ENCODE measurements around the gene SOX1. TPM values are rescaled to one million over a fixed set of nuclear protein-coding genes. Genes with fewer than 3 reads are reported as not detected.

The SOX1 gene
- total and polyA plus RNA-seq, 4 donors: not detected

DNA sequence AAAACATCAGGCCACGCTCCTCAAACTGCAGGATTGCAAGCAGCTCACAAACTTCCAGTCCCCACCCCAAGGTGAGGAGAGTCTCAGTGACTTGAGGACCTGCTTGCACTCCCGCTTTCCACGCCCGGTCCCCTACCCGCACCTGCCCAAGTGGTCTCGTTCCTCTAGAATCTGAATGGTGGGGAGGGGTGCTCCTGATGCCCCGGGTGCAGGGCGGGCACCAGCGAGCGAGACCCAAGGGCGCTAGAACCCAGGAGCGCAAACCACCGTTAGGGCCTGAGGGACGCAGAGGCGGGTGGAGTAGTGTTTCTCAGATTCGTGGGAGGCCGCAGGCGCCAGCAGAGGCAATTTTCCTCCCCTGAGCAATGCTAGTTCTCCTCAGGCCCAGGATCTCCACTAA is 40.3 kb downstream of the SOX1 start:
- TF ChIP-seq FOXA2 (IDR thresholded peaks at IDR 0.05): no peak
- TF ChIP-seq, protein P1, sequence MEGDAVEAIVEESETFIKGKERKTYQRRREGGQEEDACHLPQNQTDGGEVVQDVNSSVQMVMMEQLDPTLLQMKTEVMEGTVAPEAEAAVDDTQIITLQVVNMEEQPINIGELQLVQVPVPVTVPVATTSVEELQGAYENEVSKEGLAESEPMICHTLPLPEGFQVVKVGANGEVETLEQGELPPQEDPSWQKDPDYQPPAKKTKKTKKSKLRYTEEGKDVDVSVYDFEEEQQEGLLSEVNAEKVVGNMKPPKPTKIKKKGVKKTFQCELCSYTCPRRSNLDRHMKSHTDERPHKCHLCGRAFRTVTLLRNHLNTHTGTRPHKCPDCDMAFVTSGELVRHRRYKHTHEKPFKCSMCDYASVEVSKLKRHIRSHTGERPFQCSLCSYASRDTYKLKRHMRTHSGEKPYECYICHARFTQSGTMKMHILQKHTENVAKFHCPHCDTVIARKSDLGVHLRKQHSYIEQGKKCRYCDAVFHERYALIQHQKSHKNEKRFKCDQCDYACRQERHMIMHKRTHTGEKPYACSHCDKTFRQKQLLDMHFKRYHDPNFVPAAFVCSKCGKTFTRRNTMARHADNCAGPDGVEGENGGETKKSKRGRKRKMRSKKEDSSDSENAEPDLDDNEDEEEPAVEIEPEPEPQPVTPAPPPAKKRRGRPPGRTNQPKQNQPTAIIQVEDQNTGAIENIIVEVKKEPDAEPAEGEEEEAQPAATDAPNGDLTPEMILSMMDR (IDR thresholded peaks at IDR 0.05; ENCODE audit: low read depth, low read length, missing input control): no peak
- no peak for TF ChIP-seq RXRA (IDR thresholded peaks at IDR 0.05)
- TF ChIP-seq YY1 (IDR thresholded peaks at IDR 0.05): no peak
- TF ChIP-seq RAD21 (IDR thresholded peaks at IDR 0.05): no peak
- TF ChIP-seq NR2F2 (IDR thresholded peaks at IDR 0.05): no peak
- no peak for TF ChIP-seq TAF1 (conservative IDR thresholded peaks at IDR 0.05)
- no peak for TF ChIP-seq JUND (IDR thresholded peaks at IDR 0.05)
- no peak for TF ChIP-seq SP1 (IDR thresholded peaks at IDR 0.05)
- TF ChIP-seq GABPA (IDR thresholded peaks at IDR 0.05 in 1 of 2, conservative IDR thresholded peaks at IDR 0.05 in 1 of 2): no peak
- no peaks in the 10 kb centered on the region for H3K9me3 ChIP-seq (ENCODE audit: control insufficient read depth in 4 of 4, low read length in 3 of 4)
- no peak overlapping the region for H3K9ac ChIP-seq (ENCODE audit: low read depth in 1 of 2, low read length in 2 of 2)
- H3K27ac ChIP-seq (ENCODE audit: low read depth in 1 of 2, low read length in 2 of 2): no peak overlapping the region
- peaks cover 7 to 19% (median 15%) of the 10 kb centered on the region in 4 donors for H3K27me3 ChIP-seq (ENCODE audit: control insufficient read depth in 4 of 4, insufficient read depth in 4 of 4, low read length in 3 of 4)
- H3K4me1 ChIP-seq (ENCODE audit: control insufficient read depth in 4 of 4, insufficient read depth in 4 of 4, low read length in 3 of 4): peaks cover 11 to 27% (median 18%) of the 10 kb centered on the region in 4 donors
- 34% methylated on average over 18 of the region's 18 CpGs for WGBS
- no peaks in the 10 kb centered on the region for H3K36me3 ChIP-seq (ENCODE audit: control insufficient read depth in 4 of 4, insufficient read depth in 3 of 4, low read depth in 1 of 4, low read length in 3 of 4)
- no peak overlapping the region for H3K4me3 ChIP-seq (ENCODE audit: low read depth in 1 of 3, low read length in 3 of 3)
- DNase-seq (ENCODE audit: low spot score): no peak

DNA sequence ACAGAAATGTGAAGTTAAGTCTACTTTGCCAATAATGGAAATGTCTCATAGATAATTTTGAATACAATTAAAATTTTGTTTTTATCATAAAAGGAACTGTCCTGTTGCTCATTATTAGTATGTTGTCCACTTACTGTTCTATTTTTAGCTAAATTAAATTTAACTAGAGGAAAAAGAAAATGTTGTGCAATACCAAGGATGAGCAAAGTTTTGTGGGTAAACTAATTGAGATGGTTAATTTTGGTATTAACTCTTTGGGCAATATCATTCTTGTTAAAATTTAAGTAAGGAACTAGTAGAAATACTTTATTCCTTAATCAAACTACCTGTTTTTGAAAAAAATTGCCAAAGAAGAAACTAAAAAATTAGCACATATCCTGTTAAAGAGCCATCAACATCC is 43.5 kb downstream of the SOX1 start:
- no peak for DNase-seq (ENCODE audit: low spot score)
- H3K27me3 ChIP-seq (ENCODE audit: control insufficient read depth in 4 of 4, insufficient read depth in 4 of 4, low read length in 3 of 4): peaks cover 4 to 17% (median 9%) of the 10 kb centered on the region in 4 donors
- peaks cover 1 to 10% (median 3%) of the 10 kb centered on the region in 4 donors for H3K4me1 ChIP-seq (ENCODE audit: control insufficient read depth in 4 of 4, insufficient read depth in 4 of 4, low read length in 3 of 4)
- no peaks in the 10 kb centered on the region for H3K36me3 ChIP-seq (ENCODE audit: control insufficient read depth in 4 of 4, insufficient read depth in 3 of 4, low read depth in 1 of 4, low read length in 3 of 4)
- H3K27ac ChIP-seq (ENCODE audit: low read depth in 1 of 2, low read length in 2 of 2): no peak overlapping the region
- no peaks in the 10 kb centered on the region for H3K9me3 ChIP-seq (ENCODE audit: control insufficient read depth in 4 of 4, low read length in 3 of 4)
- no peak overlapping the region for H3K4me3 ChIP-seq (ENCODE audit: low read depth in 1 of 3, low read length in 3 of 3)
- TF ChIP-seq EGR1 (IDR thresholded peaks at IDR 0.05; ENCODE audit: low read depth in 2 of 2) (no peak), RAD21 (IDR thresholded peaks at IDR 0.05) (no peak), HNF4A (conservative IDR thresholded peaks at IDR 0.05) (no peak), HNF4G (IDR thresholded peaks at IDR 0.05) (no peak), FOXA2 (IDR thresholded peaks at IDR 0.05) (no peak), JUND (IDR thresholded peaks at IDR 0.05) (no peak), GABPA (IDR thresholded peaks at IDR 0.05 in 1 of 2, conservative IDR thresholded peaks at IDR 0.05 in 1 of 2) (no peak), NR2F2 (IDR thresholded peaks at IDR 0.05) (no peak), TAF1 (conservative IDR thresholded peaks at IDR 0.05) (no peak)
- TF ChIP-seq, protein P1 (IDR thresholded peaks at IDR 0.05; ENCODE audit: low read depth, low read length, missing input control): no peak
- TF ChIP-seq, protein P2, sequence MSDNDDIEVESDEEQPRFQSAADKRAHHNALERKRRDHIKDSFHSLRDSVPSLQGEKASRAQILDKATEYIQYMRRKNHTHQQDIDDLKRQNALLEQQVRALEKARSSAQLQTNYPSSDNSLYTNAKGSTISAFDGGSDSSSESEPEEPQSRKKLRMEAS (IDR thresholded peaks at IDR 0.05): no peak
- TF ChIP-seq, protein P3, sequence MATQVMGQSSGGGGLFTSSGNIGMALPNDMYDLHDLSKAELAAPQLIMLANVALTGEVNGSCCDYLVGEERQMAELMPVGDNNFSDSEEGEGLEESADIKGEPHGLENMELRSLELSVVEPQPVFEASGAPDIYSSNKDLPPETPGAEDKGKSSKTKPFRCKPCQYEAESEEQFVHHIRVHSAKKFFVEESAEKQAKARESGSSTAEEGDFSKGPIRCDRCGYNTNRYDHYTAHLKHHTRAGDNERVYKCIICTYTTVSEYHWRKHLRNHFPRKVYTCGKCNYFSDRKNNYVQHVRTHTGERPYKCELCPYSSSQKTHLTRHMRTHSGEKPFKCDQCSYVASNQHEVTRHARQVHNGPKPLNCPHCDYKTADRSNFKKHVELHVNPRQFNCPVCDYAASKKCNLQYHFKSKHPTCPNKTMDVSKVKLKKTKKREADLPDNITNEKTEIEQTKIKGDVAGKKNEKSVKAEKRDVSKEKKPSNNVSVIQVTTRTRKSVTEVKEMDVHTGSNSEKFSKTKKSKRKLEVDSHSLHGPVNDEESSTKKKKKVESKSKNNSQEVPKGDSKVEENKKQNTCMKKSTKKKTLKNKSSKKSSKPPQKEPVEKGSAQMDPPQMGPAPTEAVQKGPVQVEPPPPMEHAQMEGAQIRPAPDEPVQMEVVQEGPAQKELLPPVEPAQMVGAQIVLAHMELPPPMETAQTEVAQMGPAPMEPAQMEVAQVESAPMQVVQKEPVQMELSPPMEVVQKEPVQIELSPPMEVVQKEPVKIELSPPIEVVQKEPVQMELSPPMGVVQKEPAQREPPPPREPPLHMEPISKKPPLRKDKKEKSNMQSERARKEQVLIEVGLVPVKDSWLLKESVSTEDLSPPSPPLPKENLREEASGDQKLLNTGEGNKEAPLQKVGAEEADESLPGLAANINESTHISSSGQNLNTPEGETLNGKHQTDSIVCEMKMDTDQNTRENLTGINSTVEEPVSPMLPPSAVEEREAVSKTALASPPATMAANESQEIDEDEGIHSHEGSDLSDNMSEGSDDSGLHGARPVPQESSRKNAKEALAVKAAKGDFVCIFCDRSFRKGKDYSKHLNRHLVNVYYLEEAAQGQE (IDR thresholded peaks at IDR 0.05): no peak
- TF ChIP-seq, protein P4, sequence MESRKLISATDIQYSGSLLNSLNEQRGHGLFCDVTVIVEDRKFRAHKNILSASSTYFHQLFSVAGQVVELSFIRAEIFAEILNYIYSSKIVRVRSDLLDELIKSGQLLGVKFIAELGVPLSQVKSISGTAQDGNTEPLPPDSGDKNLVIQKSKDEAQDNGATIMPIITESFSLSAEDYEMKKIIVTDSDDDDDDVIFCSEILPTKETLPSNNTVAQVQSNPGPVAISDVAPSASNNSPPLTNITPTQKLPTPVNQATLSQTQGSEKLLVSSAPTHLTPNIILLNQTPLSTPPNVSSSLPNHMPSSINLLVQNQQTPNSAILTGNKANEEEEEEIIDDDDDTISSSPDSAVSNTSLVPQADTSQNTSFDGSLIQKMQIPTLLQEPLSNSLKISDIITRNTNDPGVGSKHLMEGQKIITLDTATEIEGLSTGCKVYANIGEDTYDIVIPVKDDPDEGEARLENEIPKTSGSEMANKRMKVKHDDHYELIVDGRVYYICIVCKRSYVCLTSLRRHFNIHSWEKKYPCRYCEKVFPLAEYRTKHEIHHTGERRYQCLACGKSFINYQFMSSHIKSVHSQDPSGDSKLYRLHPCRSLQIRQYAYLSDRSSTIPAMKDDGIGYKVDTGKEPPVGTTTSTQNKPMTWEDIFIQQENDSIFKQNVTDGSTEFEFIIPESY (IDR thresholded peaks at IDR 0.05): no peak
- H3K9ac ChIP-seq (ENCODE audit: low read depth in 1 of 2, low read length in 2 of 2): no peak overlapping the region
